ENCODE data around the gene LRRC36.

The LRRC36 gene

DNA sequence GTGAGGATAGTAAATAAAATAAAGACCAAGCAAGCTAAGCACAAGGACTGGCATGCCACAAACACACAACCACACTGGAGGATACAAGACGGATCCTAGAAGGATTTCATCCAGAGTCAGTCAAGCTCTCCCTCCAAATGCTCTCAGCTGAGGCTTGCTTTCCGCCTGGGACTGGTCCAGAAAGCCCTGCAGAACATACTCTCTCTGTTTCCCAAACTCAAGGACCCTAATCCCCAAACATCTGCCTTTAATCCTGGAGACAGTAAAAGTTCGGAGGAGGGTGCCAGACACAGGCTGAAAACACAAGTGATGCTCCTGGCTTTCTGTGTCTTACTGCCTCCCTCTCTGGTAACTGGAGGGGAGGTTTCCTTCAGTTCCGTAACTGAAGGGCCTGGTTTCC lies 99.0 kb downstream of the LRRC36 start:
- H3K4me3 ChIP-seq (replicated peaks; ENCODE audit: low read depth, low read length): no peak overlapping the region
- TF ChIP-seq, protein P1, sequence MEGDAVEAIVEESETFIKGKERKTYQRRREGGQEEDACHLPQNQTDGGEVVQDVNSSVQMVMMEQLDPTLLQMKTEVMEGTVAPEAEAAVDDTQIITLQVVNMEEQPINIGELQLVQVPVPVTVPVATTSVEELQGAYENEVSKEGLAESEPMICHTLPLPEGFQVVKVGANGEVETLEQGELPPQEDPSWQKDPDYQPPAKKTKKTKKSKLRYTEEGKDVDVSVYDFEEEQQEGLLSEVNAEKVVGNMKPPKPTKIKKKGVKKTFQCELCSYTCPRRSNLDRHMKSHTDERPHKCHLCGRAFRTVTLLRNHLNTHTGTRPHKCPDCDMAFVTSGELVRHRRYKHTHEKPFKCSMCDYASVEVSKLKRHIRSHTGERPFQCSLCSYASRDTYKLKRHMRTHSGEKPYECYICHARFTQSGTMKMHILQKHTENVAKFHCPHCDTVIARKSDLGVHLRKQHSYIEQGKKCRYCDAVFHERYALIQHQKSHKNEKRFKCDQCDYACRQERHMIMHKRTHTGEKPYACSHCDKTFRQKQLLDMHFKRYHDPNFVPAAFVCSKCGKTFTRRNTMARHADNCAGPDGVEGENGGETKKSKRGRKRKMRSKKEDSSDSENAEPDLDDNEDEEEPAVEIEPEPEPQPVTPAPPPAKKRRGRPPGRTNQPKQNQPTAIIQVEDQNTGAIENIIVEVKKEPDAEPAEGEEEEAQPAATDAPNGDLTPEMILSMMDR (IDR thresholded peaks at IDR 0.05; ENCODE audit: low read depth, low read length, missing control alignments): no peak
- DNase-seq (ENCODE audit: extremely low read depth, low read depth): no peak

DNA sequence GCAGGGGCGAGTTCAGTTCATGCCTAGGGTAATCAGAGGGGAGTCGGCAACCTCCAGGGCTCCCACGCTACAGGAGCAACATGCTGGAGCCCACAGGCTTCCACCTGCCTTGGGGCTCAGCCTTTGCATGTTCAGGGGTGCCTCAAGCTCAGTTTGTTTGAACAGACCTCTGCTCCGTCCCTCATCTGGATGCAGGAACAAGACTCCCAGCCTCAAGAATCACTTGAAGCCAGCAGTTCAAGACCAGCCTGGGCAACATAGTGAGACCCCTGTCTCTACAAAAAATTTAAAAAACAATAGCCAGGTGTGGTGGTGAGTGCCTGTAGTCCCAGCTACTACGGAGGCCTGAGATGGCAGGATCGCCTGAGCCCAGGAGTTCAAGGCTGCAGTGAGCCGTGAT lies 99.4 kb downstream of the LRRC36 start:
- no peak for DNase-seq (ENCODE audit: extremely low read depth, low read depth)
- TF ChIP-seq, protein P1 (IDR thresholded peaks at IDR 0.05; ENCODE audit: low read depth, low read length, missing control alignments): no peak
- H3K4me3 ChIP-seq (replicated peaks; ENCODE audit: low read depth, low read length): no peak overlapping the region

DNA sequence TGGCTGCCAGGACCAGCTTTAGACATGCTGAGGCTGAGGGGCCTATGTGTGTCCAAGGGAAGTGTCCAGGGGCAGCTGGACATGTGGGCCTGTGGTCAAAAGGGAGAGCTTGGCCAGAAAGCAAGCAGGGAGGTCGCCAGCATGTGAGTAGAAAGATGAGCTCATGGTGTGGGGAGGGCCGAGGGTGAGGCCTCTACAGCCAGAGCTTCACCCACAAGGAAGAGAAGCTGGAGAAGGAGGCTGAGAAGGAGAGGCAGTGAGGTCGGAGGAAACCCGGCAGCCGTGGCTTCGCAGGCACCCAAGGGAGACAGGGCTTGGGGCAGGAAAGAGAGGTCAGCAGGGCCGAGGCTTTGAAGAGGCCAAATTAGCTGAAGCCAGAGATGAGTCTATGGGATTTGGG lies 100.3 kb downstream of the LRRC36 start:
- H3K4me3 ChIP-seq (replicated peaks; ENCODE audit: low read depth, low read length): no peak overlapping the region
- TF ChIP-seq, protein P1 (IDR thresholded peaks at IDR 0.05; ENCODE audit: low read depth, low read length, missing control alignments): no peak
- DNase-seq (ENCODE audit: extremely low read depth, low read depth): no peak

DNA sequence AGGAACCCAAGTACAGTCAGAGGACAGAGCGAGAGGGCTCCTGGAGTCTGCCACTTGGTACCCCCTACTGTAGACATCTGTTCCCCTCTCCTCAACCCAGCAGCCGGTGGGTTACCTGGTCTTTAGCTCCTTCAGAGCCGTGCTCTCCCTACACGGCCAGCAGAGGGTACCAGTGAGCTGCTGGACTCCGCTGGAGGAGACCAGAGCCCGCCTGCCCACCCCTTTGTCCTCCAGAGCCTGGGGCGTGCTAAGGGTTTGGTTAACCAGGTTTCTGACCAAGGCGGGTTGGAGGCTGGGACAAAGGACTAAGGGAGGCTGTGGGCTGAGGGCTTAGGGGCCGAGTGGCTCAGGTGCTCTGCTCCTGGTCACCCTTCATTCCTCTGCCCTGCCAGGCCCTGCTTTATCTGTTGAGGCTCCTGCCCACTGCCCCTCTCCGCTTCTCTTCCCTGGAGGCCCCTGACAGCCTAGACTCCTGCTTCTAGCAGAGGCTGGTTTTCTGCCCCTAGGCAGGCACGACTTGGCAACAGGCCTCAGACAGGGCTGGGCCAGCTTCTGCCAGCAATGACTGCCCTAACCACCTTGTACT lies 101.6 kb downstream of the LRRC36 start:
- TF ChIP-seq, protein P1 (IDR thresholded peaks at IDR 0.05; ENCODE audit: low read depth, low read length, missing control alignments): peak; percentile 95
- no peak for DNase-seq (ENCODE audit: extremely low read depth, low read depth)
- H3K4me3 ChIP-seq (replicated peaks; ENCODE audit: low read depth, low read length): no peak overlapping the region

DNA sequence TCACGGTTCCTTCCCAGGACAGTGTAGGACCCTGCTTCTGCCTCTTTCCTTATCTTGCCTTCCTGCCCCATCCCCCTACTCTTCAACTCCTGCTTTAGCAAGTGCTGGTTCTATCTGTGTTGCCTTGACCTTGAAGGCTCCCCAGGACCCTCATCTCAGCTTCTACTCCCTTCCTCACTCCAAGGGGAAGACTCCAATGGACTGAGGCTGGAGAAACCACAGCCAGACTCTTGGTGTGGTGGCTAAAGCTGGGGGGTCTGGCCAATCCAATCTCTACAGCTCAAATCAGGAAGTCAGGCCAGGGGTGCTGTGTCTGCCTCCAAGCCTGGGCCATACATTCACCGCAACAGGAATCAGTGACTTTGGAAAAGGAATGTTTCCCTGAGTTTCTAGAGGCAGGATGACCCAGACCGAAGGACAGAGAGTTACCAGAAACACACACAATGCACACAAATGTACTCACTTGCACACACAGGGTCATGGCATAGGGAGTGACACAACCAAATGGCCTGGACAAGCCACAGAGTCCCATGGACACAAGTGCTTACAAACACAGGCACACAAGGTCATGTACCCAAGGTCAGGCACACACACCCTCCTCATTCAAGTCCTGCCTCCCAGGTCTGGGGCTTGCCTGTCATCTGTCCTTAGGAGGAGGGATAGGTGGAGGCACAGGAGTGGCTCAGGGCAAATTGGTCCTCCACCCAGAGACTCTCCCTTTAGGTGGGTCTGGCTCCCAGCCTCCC lies 102.6 kb downstream of the LRRC36 start:
- H3K4me3 ChIP-seq (replicated peaks; ENCODE audit: low read depth, low read length): no peak overlapping the region
- DNase-seq (ENCODE audit: extremely low read depth, low read depth): no peak
- TF ChIP-seq, protein P1 (IDR thresholded peaks at IDR 0.05; ENCODE audit: low read depth, low read length, missing control alignments): no peak

DNA sequence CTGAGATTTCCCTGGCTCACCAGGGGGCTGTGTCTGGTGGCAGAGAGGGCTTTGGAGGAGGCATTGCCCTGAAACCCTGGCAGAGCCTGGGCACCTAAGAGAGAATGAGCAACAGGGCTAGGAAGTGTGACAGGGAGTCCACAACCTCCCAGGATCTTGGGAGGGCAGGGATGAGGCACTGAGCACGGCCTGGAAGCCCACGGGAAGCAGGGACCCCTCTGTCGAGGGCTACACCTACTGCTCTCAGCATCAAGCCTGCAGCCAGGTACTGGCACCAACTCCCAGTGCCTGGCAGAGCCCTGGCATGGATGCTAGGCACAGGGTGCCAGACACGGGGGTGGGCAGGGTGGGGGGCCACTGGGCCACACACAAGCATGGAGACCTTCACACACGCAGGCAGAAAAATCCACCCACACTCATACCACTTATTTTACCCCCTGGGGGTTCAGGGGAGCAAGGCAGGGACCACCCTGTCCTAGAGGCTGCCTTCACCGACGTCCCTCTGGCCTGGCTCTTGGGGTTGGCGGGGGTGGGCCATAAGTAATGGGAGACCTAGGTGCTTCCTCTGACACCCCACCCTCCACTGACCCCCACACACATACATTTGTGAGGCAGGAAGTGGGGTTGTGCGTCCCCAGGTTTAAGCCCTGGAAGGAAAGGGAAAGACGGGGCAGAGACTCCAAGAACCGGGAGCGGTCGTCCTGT lies 103.3 kb downstream of the LRRC36 start:
- peak overlapping the region; percentile 36 for H3K4me3 ChIP-seq (replicated peaks; ENCODE audit: low read depth, low read length)
- TF ChIP-seq, protein P1 (IDR thresholded peaks at IDR 0.05; ENCODE audit: low read depth, low read length, missing control alignments): no peak
- DNase-seq (ENCODE audit: extremely low read depth, low read depth): no peak

All from HFF-Myc (cell line).